GM18868 (cell line): ENCODE data around the gene SLX4IP.
A peak's percentile ranks its signal among the peaks of the same experiment; 100 is the strongest.

Experiments used
- ATAC-seq: cut with Tn5 transposase; IDR thresholded peaks from one replicate; pipeline ENCODE4 v1.9.1; 2021; ENCODE audit warnings: mild to moderate bottlenecking, moderate library complexity; ENCODE audit not compliant: unreplicated experiment

The SLX4IP gene

DNA sequence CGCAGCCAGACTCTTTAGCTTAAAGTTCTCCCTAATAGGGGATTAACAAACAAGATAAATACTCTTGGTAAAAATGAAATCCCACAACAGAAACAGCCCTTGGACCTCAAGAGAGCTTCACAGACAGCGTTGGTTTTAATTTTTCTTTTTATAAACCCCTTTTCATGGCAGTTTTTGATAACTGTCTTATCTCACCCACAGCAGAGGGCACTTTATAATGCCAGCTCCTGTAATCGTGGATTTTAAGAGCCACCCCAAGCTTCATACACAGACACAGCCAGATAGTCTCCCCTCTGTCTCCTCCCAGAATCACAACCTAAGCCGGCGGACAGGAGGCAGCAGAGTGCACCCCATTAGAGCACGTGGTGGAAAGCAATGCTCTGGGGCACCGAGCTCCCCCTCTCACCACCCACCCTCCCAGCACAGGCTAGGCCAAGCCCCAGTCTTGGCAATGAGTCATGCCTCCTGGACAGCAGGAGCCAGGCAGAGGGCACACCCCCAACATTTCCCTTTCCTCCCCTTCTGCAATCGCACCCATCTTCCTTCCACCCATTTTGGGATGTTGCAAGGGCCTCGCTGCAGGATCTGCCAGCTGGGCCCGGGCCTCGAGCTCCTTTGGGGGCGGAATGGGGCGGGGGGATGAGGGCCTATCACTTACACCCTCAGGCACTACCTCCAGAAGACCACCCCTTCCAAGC is 236.3 kb downstream of the SLX4IP start:
- ATAC-seq = peak; percentile 33

GRCh38 chr20:10671919-10672623 is 237.0 kb downstream of the SLX4IP start:
- ATAC-seq = no peak

GRCh38 chr20:10672624-10673127 is 237.6 kb downstream of the SLX4IP start:
- ATAC-seq = no peak

DNA sequence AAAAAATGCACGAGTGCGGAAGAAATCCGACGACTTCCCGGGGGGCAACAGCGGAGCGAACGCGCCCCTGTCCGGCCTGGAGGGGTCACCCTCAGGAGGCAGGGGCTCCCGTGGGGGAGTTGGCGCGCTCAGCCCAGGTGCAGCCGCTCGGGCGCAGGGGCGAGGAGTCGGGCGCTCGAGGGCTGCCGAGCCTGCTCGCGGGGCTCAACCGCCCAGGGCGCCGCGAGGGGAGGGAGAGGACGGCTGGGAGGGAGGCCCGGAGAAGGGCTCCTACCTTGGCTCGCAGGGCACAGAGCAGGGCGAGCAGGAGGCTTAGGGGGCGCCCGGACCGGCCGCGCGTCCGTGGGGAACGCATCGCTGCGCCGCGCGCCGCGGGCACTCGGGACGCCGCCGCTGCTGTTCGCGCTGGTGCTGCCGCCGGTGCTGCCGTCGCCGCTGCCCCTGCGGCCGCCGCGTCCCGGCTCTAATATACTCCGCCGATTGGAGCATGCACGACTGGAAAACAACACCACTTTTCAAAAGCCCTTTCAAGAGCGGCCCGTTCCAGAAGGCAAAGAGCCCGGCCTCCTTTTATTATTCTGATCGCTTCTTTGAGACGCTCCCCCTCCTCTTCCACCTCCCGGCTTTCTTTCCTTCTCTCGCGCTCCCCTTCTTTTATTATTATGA is 238.2 kb downstream of the SLX4IP start:
- ATAC-seq = no peak

GRCh38 chr20:10673842-10674683 is 239.0 kb downstream of the SLX4IP start, which contains the start of gene JAG1:
TSS of gene JAG1 (minus strand) at chr20:10673999. CDS start at chr20:10673530, 469 bp downstream.
- peak; percentile 51 for ATAC-seq

DNA sequence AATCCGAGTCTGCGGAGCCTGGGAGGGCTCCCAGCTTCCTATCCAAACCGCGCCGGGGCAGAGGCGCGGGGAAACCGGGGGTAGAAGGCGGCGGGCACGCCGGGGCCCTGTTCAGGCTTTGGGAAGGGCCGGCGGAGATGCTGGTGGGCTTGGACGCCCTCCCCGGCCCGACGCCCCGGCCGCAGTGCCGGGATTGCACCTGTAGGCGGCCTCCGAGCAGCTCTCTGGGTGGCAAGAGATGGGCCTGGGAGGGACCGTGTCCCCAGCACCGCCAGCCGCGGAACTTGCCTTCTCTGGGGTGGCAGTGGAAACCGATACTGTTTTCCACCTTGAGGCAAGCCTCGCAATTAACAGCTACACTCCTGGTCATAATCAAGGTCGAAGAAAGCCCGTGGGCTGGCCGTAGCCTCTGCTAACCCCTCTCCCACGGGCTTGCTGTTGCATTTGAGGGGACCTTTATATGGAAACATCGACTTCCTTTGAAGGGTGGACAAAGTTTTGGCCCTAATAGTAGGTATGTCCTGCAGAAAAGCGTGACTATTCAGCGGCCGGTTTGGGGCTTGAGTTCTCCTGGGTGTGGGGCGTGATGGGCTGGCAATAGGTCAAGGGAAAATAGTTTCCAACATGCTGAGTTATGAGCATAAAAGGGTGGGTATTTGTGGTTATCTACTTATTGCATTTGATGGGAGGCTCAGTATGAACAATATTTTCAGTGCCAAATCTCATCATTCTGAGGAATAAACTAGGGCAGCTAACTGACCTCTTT is 239.8 kb downstream of the SLX4IP start:
- ATAC-seq = peak; percentile 40

- ATAC-seq = no peak
These were observed 240.3 kb downstream of the SLX4IP start for GRCh38 chr20:10675450-10675848.

GRCh38 chr20:10676518-10676917 is 241.4 kb downstream of the SLX4IP start:
- ATAC-seq = no peak
